ENCODE results near the gene FBXL7. TPM values are rescaled to one million over a fixed set of nuclear protein-coding genes. Genes with fewer than 3 reads are reported as not detected.

Gene FBXL7
- total RNA-seq, 2 experiments from 2014 or later, result not detected

- H3K9me2 ChIP-seq (ENCODE audit: insufficient read depth, low read length), result no peaks in the 10 kb centered on the region
- no peak overlapping the region for H3K4me3 ChIP-seq (ENCODE audit: low read depth, low read length, poor library complexity, severe bottlenecking)
- H3K9me3 ChIP-seq (ENCODE audit: low read length), result no peaks in the 10 kb centered on the region
- DNase-seq (ENCODE audit: low spot score), result no peak
- H3K79me2 ChIP-seq (ENCODE audit: insufficient read depth, low read depth, low read length), result no peaks in the 10 kb centered on the region
- no peak overlapping the region for H3K4me2 ChIP-seq (ENCODE audit: low read length)
- intact Hi-C loops (cut with micrococcal nuclease; ENCODE audit: unreplicated experiment), result no loop called here
- no peaks in the 10 kb centered on the region for H4K20me1 ChIP-seq (ENCODE audit: insufficient read depth, low read length)
- no peak overlapping the region for H2AFZ ChIP-seq (ENCODE audit: low read length)
- no peak overlapping the region for H3K27ac ChIP-seq (ENCODE audit: low read depth, low read length, poor library complexity, severe bottlenecking)
- ChIA-PET POLR2A (interaction anchor here (0.5 kb wide), 1 partner anchor 87 kb away, joined by 3 read pairs; no protein-coding TSS in a partner anchor), CTCF (ENCODE audit: unreplicated experiment) (no interaction called here)
- no peaks in the 10 kb centered on the region for H3K4me1 ChIP-seq (ENCODE audit: insufficient read depth, low read length, poor library complexity, severe bottlenecking)
- H3K36me3 ChIP-seq (ENCODE audit: insufficient read depth, low read length), result no peaks in the 10 kb centered on the region
- TF ChIP-seq CTCF (conservative IDR thresholded peaks at IDR 0.05; ENCODE audit: low read length) (no peak), EZH2phosphoT487 (IDR thresholded peaks at IDR 0.05; ENCODE audit: borderline replicate concordance, low read depth, low read length) (no peak)
- no TSS peak for BruUV-seq (replicated peaks)
These were observed 180.5 kb downstream of the FBXL7 start for GRCh38 chr5:15680455-15680854.

- Histone ChIP-seq H3K27ac (ENCODE audit: low read depth, low read length, poor library complexity, severe bottlenecking) (no peak overlapping the region), H3K79me2 (ENCODE audit: insufficient read depth, low read depth, low read length) (no peaks in the 10 kb centered on the region), H3K36me3 (ENCODE audit: insufficient read depth, low read length) (no peaks in the 10 kb centered on the region), H3K4me3 (ENCODE audit: low read depth, low read length, poor library complexity, severe bottlenecking) (no peak overlapping the region), H3K9me3 (ENCODE audit: low read length) (no peaks in the 10 kb centered on the region), H3K4me2 (ENCODE audit: low read length) (no peak overlapping the region), H3K9me2 (ENCODE audit: insufficient read depth, low read length) (no peaks in the 10 kb centered on the region), H3K4me1 (ENCODE audit: insufficient read depth, low read length, poor library complexity, severe bottlenecking) (no peaks in the 10 kb centered on the region), H2AFZ (ENCODE audit: low read length) (no peak overlapping the region), H4K20me1 (ENCODE audit: insufficient read depth, low read length) (no peaks in the 10 kb centered on the region)
- CTCF ChIA-PET (ENCODE audit: unreplicated experiment), result no interaction called here
- TF ChIP-seq EZH2phosphoT487 (IDR thresholded peaks at IDR 0.05; ENCODE audit: borderline replicate concordance, low read depth, low read length) (no peak), CTCF (conservative IDR thresholded peaks at IDR 0.05; ENCODE audit: low read length) (no peak)
- DNase-seq (ENCODE audit: low spot score), result no peak
- intact Hi-C loops (cut with micrococcal nuclease; ENCODE audit: unreplicated experiment), result no loop called here
- BruUV-seq (replicated peaks), result no TSS peak
- POLR2A ChIA-PET, result interaction anchor here (0.5 to 0.6 kb wide), 2 partner anchors 329 to 1231 kb away, joined by 4 read pairs; no protein-coding TSS in a partner anchor
These were observed 182.1 kb downstream of the FBXL7 start for GRCh38 chr5:15682122-15682521.

DNA sequence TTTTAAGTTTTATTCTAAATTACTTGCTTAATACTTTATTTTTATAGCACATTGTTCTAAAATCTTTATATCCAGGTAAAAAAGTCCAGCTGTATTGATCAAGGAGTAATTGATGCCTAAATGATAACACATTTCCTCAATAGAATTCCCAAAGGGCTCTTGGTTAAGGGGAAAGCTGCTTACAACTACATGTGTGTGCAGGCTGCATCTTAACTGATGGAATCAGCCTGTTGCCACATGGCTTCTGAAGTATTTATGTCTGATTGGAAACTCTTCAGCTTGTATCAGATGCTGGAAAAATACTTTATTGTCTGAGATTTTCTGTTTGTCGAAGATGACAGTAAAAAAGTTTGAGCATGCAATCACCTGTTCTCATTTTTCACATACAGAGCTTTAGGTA lies 182.6 kb downstream of the FBXL7 start:
- no peaks in the 10 kb centered on the region for H3K9me3 ChIP-seq (ENCODE audit: low read length)
- ChIA-PET POLR2A (interaction anchor here (0.5 to 0.6 kb wide), 2 partner anchors 329 to 1230 kb away, joined by 4 read pairs; no protein-coding TSS in a partner anchor), CTCF (ENCODE audit: unreplicated experiment) (no interaction called here)
- H2AFZ ChIP-seq (ENCODE audit: low read length), result no peak overlapping the region
- intact Hi-C loops (cut with micrococcal nuclease; ENCODE audit: unreplicated experiment), result no loop called here
- no peaks in the 10 kb centered on the region for H3K36me3 ChIP-seq (ENCODE audit: insufficient read depth, low read length)
- no TSS peak for BruUV-seq (replicated peaks)
- H3K4me1 ChIP-seq (ENCODE audit: insufficient read depth, low read length, poor library complexity, severe bottlenecking), result no peaks in the 10 kb centered on the region
- H3K4me3 ChIP-seq (ENCODE audit: low read depth, low read length, poor library complexity, severe bottlenecking), result no peak overlapping the region
- H3K4me2 ChIP-seq (ENCODE audit: low read length), result no peak overlapping the region
- TF ChIP-seq CTCF (conservative IDR thresholded peaks at IDR 0.05; ENCODE audit: low read length) (no peak), EZH2phosphoT487 (IDR thresholded peaks at IDR 0.05; ENCODE audit: borderline replicate concordance, low read depth, low read length) (no peak)
- H4K20me1 ChIP-seq (ENCODE audit: insufficient read depth, low read length), result no peaks in the 10 kb centered on the region
- DNase-seq (ENCODE audit: low spot score), result no peak
- H3K79me2 ChIP-seq (ENCODE audit: insufficient read depth, low read depth, low read length), result no peaks in the 10 kb centered on the region
- no peak overlapping the region for H3K27ac ChIP-seq (ENCODE audit: low read depth, low read length, poor library complexity, severe bottlenecking)
- H3K9me2 ChIP-seq (ENCODE audit: insufficient read depth, low read length), result no peaks in the 10 kb centered on the region
